ENCODE data around the gene ENAM.
"Not testable (repeated sequence)": the region's sequence is repeated elsewhere in the genome, so short reads cannot be mapped to it uniquely, and the experiment has no call there.

The ENAM gene

DNA sequence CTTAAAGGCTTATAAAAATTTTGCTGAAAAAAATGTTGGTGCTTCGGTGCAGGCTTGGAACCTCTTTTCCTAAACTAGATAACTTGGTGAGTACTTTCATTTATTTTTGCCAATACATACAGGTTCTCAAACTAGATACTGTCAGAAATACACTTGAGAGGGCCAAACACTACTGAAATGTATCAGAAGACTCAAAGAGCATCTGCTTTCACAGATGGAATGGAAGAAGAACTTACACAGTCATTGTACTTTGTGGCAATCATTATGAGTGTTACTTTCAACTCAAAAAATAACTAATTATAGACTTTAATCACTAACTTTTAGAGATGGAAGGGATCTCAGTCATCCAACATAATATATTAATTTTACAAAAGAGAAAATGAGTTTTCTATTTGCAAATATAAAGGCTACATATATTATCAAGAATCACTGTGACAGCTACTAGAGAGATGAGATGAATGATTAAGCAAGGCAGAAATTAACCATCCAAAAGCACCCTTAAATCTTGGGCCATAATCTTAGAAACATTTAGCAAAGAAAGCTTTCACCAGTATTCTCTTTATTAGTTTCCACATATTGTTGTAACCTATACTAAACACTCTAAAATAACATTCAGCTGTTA, 1.0 kb downstream of the ENAM start:
- no peak for DNase-seq (ENCODE audit: low read depth)

- no peak for DNase-seq (ENCODE audit: low read depth)
Measured at GRCh38 chr4:70630162-70630561, 1.6 kb downstream of the ENAM start.

DNA sequence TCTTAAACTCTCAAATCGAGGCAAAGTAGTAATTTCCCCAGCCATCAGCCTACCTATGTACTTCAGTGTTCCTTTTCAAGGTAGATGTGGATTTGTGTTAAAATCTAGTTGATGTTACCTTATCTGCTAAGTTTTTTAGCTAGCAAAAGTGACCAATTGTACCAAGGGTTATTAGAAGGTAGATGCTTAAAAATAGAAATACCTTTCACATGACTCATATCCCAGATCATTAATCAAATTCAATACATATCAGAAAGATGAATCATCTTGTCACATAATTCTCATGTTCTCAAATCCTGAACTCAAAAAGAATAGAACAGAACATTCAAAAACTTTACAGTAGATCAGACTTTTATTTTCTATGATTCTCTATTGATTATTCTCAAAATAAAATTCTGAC, 3.5 kb downstream of the ENAM start:
- no peak for DNase-seq (ENCODE audit: low read depth)

- DNase-seq (ENCODE audit: low read depth), result no peak
Measured at GRCh38 chr4:70634482-70634881, 5.9 kb downstream of the ENAM start.

DNA sequence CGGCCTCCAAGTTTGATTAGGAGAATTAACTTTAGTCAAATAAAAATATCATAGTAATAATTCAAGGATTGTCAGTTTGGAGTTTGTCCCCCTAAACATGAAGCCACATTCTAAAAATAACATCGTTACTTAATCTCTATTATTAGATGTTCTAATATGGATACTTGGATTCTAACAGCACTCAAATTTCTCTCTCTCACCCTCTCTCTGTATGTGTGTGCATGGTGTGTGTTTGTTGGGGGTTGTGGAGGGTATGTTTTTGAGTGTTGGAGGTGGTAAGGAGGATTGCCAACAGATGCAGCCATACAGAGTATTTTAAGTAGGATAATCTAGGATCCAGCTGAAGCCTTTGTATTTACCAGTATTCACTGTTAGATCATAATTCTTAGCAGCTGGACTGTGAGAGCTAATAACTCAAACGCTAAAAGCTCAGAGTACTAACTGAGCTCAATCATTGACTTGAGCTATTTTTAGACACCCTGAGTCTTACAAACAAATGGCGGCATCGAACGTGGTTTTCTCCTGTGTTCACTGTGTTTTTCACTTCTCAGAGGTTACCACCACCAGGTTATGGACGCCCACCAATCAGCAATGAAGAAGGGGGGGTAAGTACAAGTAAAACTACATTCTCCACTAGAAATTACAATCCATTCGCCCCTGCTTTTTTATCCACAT, 8.8 kb downstream of the ENAM start:
- DNase-seq (ENCODE audit: low read depth), result no peak

GRCh38 chr4:70640192-70640591, 11.6 kb downstream of the ENAM start:
- DNase-seq (ENCODE audit: low read depth), result no peak

DNA sequence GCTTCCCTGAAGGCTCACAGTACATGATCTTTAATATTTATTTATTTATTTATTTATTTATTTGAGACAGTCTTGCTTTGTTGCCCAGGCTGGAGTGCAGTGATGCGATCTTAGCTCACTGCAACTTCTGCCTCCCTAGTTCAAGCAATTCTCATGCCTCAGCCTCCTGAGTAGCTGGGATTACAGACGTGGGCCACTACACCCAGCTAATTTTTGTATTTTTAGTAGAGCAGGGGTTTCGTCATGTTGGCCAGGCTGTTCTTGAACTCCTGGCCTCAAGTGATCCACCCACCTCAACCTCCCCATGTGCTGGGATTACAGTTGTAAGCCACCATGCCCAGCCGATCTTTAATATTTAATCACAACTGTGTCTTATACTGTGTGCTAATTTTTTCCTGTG, 22.2 kb downstream of the ENAM start:
- not testable (repeated sequence) for DNase-seq (ENCODE audit: low read depth)

- no peak for DNase-seq (ENCODE audit: low read depth)
Measured at GRCh38 chr4:70651864-70652506, 23.4 kb downstream of the ENAM start.

GRCh38 chr4:70654605-70655011, 26.1 kb downstream of the ENAM start:
- DNase-seq (ENCODE audit: low read depth), result no peak

GRCh38 chr4:70657326-70657725, 28.8 kb downstream of the ENAM start:
- no peak for DNase-seq (ENCODE audit: low read depth)

DNA sequence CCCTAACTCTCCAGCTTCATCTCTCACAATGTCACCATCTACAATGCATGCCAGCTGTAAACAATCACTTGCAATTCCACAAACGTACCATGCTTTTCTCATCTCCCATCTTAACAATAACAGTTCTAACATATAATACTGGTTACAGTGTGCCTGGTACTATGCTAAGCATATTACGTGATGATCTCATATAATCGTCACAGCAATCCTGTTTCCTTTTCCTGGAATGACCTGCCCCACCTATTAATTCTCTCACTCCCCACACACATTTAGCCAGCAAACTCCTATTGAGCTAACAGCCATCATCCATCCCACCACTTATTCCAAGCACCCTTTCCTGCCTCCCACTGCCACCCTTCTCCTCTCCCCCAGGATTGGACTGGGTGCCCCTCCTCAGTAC, 29.9 kb downstream of the ENAM start:
- no peak for DNase-seq (ENCODE audit: low read depth)

DNA sequence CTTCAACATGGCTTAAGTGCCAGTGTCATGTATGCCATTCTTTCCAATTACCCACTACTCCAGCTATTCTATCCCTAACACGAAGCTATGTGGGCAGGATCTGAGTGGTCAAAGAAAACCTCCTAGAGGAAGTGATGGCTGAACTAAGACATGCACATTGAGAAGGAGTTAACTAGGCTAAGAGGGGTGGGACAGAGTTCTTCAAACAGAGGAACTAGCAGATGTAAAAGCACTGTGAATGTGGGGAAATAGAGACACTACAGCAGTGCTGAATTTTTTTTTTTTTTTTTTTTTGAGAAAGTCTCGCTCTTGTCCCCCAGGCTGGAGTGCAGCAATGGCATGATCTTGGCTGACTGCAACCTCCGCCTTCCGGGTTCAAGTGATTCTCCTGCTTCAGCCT, 31.6 kb downstream of the ENAM start:
- DNase-seq (ENCODE audit: low read depth), result no peak

- DNase-seq (ENCODE audit: low read depth), result not testable (repeated sequence)
Measured at GRCh38 chr4:70661309-70661922, 32.9 kb downstream of the ENAM start.

DNA sequence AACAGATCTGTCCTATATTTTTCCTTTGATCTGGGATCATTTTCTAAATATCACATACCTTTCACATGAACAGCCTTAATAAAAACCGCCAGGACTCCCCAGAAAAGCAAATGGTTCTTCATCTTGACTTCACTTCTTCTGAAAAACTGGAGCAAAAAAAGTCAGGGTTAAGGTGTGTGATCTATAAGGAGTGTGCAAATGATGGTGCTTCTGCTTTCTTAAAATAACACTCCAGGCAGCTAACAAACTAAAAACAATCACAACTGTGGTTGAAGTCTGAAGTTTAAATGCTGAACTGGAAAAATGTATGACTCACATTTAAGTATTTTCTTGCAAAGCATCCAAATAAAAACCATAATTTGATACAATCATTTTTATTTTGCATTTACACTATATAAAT, 37.8 kb downstream of the ENAM start, which contains the start of gene JCHAIN:
JCHAIN (minus strand) TSS at position 140 of the 400 bp plus-strand sequence; CDS start at position 122, 18 bp downstream.
- DNase-seq (ENCODE audit: low read depth), result no peak

- peak; percentile 31 for DNase-seq (ENCODE audit: low read depth)
Measured at GRCh38 chr4:70667740-70668535, 39.4 kb downstream of the ENAM start.

- peak; percentile 50 for DNase-seq (ENCODE audit: low read depth)
Measured at GRCh38 chr4:70670332-70671014, 41.9 kb downstream of the ENAM start.

DNA sequence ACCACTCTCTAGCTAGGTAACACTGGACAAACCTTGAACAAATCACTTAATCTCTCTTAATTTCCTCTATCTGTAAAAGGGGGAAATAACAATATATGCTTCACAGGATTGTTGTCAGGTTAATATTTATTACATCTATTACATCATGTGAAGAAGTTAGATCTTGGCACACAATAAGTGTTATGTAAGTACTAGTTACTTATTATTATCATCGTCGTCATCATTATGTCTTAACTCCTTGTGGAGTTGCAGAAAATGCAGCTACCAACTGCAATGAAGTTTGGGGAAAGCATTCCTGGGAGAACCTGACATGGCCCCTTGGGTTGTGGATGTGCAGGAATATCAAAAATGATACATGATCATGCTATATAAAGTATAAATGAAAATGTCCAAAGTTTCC, 42.5 kb downstream of the ENAM start:
- no peak for DNase-seq (ENCODE audit: low read depth)

DNA sequence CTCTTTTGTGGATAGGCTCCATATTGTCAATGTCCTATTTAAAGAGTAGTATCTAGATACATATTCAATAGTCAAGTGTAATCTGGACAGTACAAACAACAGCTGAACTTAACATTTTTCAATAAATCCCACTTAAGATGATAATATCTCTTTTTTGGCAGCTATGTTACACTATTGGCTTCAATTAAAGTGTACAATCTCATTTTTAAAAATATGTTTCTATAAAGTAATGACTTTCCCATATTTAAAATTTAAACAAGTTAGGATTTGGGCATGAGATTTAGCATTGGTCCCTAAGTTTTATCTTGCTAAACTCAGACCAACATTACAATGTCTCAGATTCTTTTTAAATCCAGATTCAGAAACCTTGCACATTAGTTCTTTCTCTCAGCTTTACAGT, 45.6 kb downstream of the ENAM start:
- no peak for DNase-seq (ENCODE audit: low read depth)

DNA sequence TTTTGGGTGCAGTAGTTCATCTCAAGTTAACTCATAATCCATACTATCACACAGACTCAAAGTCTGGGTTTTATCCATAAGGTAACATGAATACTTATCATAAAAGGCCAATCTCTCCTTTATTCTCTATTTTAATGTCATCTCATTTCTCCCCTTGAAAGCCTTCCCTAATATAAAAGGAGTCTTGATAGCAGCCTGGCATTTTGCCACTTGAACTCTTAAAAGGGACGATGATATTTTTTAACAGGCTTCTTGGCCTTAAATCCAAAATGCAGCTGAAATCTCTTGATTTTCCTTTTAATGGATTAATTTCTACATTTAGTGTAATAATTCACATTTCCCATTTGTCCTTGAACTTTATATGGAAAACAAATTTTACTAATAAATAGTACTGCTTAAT, 46.2 kb downstream of the ENAM start:
- no peak for DNase-seq (ENCODE audit: low read depth)

DNA sequence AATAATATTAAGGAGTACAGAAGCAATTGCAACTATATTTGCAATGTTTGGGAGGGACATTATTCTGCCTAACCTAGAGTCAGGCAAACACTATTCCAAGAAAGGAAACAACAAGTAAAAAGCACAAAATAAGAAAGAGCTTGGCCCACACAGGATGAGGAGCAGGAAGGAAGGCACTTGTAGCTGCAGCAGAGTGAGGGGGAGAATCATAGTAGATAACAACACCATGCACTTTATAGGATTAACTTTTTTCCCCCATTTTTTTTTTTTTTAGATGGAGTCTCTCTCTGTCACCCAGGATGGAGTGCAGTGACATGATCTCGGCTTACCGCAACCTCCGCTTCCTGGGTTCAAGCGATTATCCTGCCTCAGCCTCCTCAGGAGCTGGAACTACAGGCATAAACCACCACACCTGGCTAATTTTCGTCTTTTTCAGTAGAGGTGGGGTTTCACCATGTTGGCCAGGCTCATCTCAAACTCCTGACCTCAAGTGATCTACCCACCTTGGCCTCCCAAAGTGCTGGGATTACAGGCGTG, 48.1 kb downstream of the ENAM start:
- no peak for DNase-seq (ENCODE audit: low read depth)

DNA sequence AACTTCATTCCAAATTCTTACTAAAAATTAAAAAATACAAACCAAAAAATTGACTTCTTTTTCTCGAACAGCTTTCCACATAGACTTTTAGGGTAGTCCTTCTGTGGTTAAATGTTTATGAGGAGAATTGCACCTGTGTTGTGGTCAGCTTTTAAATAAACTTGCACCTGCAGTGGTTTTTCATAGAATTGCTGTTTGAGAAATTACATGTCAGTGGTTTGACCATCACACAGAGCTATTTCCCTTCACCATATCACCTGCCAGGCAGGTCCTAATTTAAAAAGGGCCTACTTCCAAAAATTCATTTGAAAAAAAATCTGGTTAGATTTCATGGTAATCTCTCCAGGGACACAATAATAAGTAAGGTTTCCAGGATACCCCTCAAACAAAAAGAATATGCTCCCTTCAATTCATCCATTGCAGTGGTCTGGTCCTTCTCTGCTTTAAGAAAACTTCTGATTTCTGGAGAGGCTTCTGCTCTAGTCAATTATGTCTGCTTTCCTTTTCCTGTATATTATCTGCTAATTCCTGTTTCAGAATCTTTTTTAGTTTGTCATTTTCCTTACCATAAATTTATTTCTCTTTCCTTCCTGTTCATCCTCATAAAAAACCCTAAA, 49.9 kb downstream of the ENAM start:
- no peak for DNase-seq (ENCODE audit: low read depth)

All from GM04503 (cell line).